Ovary (tissue), 3 donors: ENCODE results near the gene ANKRD23.

Source experiments
- CTCF ChIP-seq, 3 donors: fragments of 450-650 bp in 2 of 3; fragments of 200-600 bp in 1 of 3; IDR thresholded peaks; one replicate each; pipeline versions ENCODE4 v1.5.1 to v1.8.0; 2016 to 2022; ENCODE audit warnings: antibody characterized with exemption in 3 of 3, mild to moderate bottlenecking in 1 of 3
- POLR2A ChIP-seq: fragments of 450-650 bp; IDR thresholded peaks from one replicate; pipeline ENCODE4 v1.6.1; 2017; ENCODE audit warnings: antibody characterized with exemption, mild to moderate bottlenecking, moderate library complexity
- donor health status: DM: no; HTN: no; CAD: no.

GRCh38 chr2:96828436-96828835 is 15.4 kb downstream of the ANKRD23 start:
- TF ChIP-seq POLR2A (no peak), CTCF (IDR thresholded peaks at IDR 0.05) (no peak)
